Left lung (tissue), 10 donors: ENCODE data around the gene UBASH3A. TPM values are rescaled to one million over a fixed set of nuclear protein-coding genes. Genes with fewer than 3 reads are reported as not detected.

Experiments
- ATAC-seq: fragments of 200-7000 bp; cut with Tn5 transposase; one replicate; pipeline ENCODE4 v1.9.1; 2020; ENCODE audit warnings: moderate library complexity
- DNase-seq, 4 donors: peaks; one replicate each; pipeline ENCODE4 v3.0.0-alpha.2; 2013 to 2020
- H3K27ac ChIP-seq, 2 donors: fragments of 200-600 bp; sonication (generic) in 1 of 2; one replicate each; pipeline versions ENCODE4 v1.5.0 to v1.8.0; 2020 to 2021
- H3K27me3 ChIP-seq, 2 donors: fragments of 200-600 bp; sonication (generic) in 1 of 2; one replicate each; pipeline versions ENCODE4 v1.5.0 to v1.8.0; 2020 to 2021
- H3K36me3 ChIP-seq, 2 donors: fragments of 200-600 bp; sonication (generic) in 1 of 2; one replicate each; pipeline versions ENCODE4 v1.5.0 to v1.8.0; 2020 to 2021
- H3K4me1 ChIP-seq, 2 donors: fragments of 200-600 bp; one replicate each; pipeline ENCODE4 v1.8.0; 2021
- H3K4me3 ChIP-seq, 2 donors: fragments of 200-600 bp; sonication (generic) in 1 of 2; one replicate each; pipeline versions ENCODE4 v1.5.0 to v1.8.0; 2020 to 2021; ENCODE audit warnings: mild to moderate bottlenecking in 1 of 2
- H3K9me3 ChIP-seq, 2 donors: fragments of 200-600 bp; sonication (generic) in 1 of 2; one replicate each; pipeline versions ENCODE4 v1.5.0 to v1.8.0; 2020 to 2021
- CTCF ChIP-seq, 2 donors: fragments of 200-600 bp; sonication (generic) in 1 of 2; IDR thresholded peaks; one replicate each; pipeline versions ENCODE4 v1.5.0 to v1.8.0; 2021; ENCODE audit warnings: antibody characterized with exemption in 2 of 2
- intact Hi-C, 2 donors: fragments of 100-400 bp; cut with DNase I; formaldehyde crosslinking; loops; one replicate each; pipeline versions ENCODE4 v1.11.2 to v1.14.2; 2022
- polyA plus RNA-seq, 6 donors: library from polyadenylated mRNA; unstranded; fragments of 120-200 nt; gene quantifications; one replicate each; pipeline ENCODE4 v1.2.1, GENCODE V29; 2013; ENCODE audit not compliant: insufficient read length in 6 of 6
- total RNA-seq, 2 donors: library from RNA; stranded (reverse); fragmentation: NEBNext Ultra II Directional; extraction: Animal tissue kit (Norgen Biotek cat#: 25700); gene quantifications; one replicate each; pipeline ENCODE4 v1.2.1, GENCODE V29; 2021
- donor health status: DM: no; HTN: yes; CAD: no.
- donor health status: DM: no; HTN: no; CAD: no.

Gene UBASH3A
- total and polyA plus RNA-seq, 8 donors = 0.08 to 1.3 (median 0.24) TPM

- Histone ChIP-seq H3K27me3 (peaks cover 0 to 16% of the 10 kb centered on the region in 2 donors), H3K9me3 (no peaks in the 10 kb centered on the region), H3K36me3 (no peaks in the 10 kb centered on the region), H3K4me3 (no peak overlapping the region), H3K4me1 (no peaks in the 10 kb centered on the region), H3K27ac (no peak overlapping the region)
- intact Hi-C loops = loop anchor here in 1 of 2 donors (10.0 kb wide), 2 partner anchors 105 to 295 kb away; no protein-coding TSS in a partner anchor
- no peak for TF ChIP-seq CTCF (IDR thresholded peaks at IDR 0.05)
- DNase-seq = no peak
- ATAC-seq = no peak
These were observed 35.8 kb downstream of the UBASH3A start for GRCh38 chr21:42439284-42440186.

GRCh38 chr21:42440187-42440792 is 36.6 kb downstream of the UBASH3A start:
- Histone ChIP-seq H3K4me1 (no peaks in the 10 kb centered on the region), H3K27ac (no peak overlapping the region), H3K36me3 (no peaks in the 10 kb centered on the region), H3K27me3 (peaks cover 0 to 16% of the 10 kb centered on the region in 2 donors), H3K9me3 (no peaks in the 10 kb centered on the region), H3K4me3 (no peak overlapping the region)
- intact Hi-C loops = loop anchor here in 1 of 2 donors (10.0 kb wide), 1 partner anchor 295 kb away; no protein-coding TSS in a partner anchor
- TF ChIP-seq CTCF (IDR thresholded peaks at IDR 0.05) = no peak
- DNase-seq (no peak), ATAC-seq (no peak)

GRCh38 chr21:42441963-42442362 is 38.3 kb downstream of the UBASH3A start:
- no peak for TF ChIP-seq CTCF (IDR thresholded peaks at IDR 0.05)
- no peak overlapping the region for H3K27ac ChIP-seq
- no peak for ATAC-seq
- no peaks in the 10 kb centered on the region for H3K9me3 ChIP-seq
- peaks cover 0 to 14% of the 10 kb centered on the region in 2 donors for H3K27me3 ChIP-seq
- H3K4me3 ChIP-seq = no peak overlapping the region
- no peak for DNase-seq
- H3K36me3 ChIP-seq = no peaks in the 10 kb centered on the region
- H3K4me1 ChIP-seq = no peaks in the 10 kb centered on the region
- intact Hi-C loops = loop anchor here in 1 of 2 donors (10.0 kb wide), 1 partner anchor 297 kb away; no protein-coding TSS in a partner anchor

GRCh38 chr21:42443181-42443785 is 39.6 kb downstream of the UBASH3A start:
- intact Hi-C loops = loop anchor here in 1 of 2 donors (10.0 kb wide), 1 partner anchor 298 kb away; no protein-coding TSS in a partner anchor
- Histone ChIP-seq H3K9me3 (no peaks in the 10 kb centered on the region), H3K27ac (no peak overlapping the region), H3K27me3 (peaks cover 0 to under 1% of the 10 kb centered on the region in 2 donors), H3K36me3 (no peaks in the 10 kb centered on the region), H3K4me3 (no peak overlapping the region), H3K4me1 (no peaks in the 10 kb centered on the region)
- ATAC-seq = no peak
- no peak for DNase-seq
- no peak for TF ChIP-seq CTCF (IDR thresholded peaks at IDR 0.05)
